Epidermal melanocyte (primary cell): Measurements from ENCODE around the gene BCAS3.
A peak's percentile ranks its signal among the peaks of the same experiment; 100 is the strongest.
"Not testable (repeated sequence)": the region's sequence is repeated elsewhere in the genome, so short reads cannot be mapped to it uniquely, and the experiment has no call there.

ENCODE experiments used
- DNase-seq: peaks from one replicate; pipeline ENCODE4 v3.0.0; 2011; ENCODE audit warnings: low spot score; ENCODE audit not compliant: insufficient read length

Gene BCAS3

GRCh38 chr17:61124562-61124961 lies 446.9 kb downstream of the BCAS3 start:
- DNase-seq, result no peak

- no peak for DNase-seq
These were observed 449.0 kb downstream of the BCAS3 start for GRCh38 chr17:61126473-61127249.

- no peak for DNase-seq
These were observed 450.3 kb downstream of the BCAS3 start for GRCh38 chr17:61127960-61128359.

- peak; percentile 55 for DNase-seq
These were observed 451.0 kb downstream of the BCAS3 start for GRCh38 chr17:61128661-61129115.

- DNase-seq, result no peak
These were observed 451.9 kb downstream of the BCAS3 start for GRCh38 chr17:61129267-61130254.

GRCh38 chr17:61130330-61130729 lies 452.7 kb downstream of the BCAS3 start:
- DNase-seq, result no peak

- no peak for DNase-seq
These were observed 453.9 kb downstream of the BCAS3 start for GRCh38 chr17:61131585-61131984.

- DNase-seq, result no peak
These were observed 454.9 kb downstream of the BCAS3 start for GRCh38 chr17:61132524-61132923.

GRCh38 chr17:61133853-61134252 lies 456.2 kb downstream of the BCAS3 start:
- DNase-seq, result no peak

- no peak for DNase-seq
These were observed 457.0 kb downstream of the BCAS3 start for GRCh38 chr17:61134551-61135235.

GRCh38 chr17:61135782-61136181 lies 458.1 kb downstream of the BCAS3 start:
- no peak for DNase-seq

GRCh38 chr17:61136296-61136695 lies 458.6 kb downstream of the BCAS3 start:
- DNase-seq, result no peak

GRCh38 chr17:61139219-61139618 lies 461.6 kb downstream of the BCAS3 start:
- peak; percentile 23 for DNase-seq

GRCh38 chr17:61140081-61140786 lies 462.6 kb downstream of the BCAS3 start:
- DNase-seq, result no peak

GRCh38 chr17:61143026-61143425 lies 465.4 kb downstream of the BCAS3 start:
- no peak for DNase-seq

GRCh38 chr17:61144137-61144536 lies 466.5 kb downstream of the BCAS3 start:
- no peak for DNase-seq

GRCh38 chr17:61144617-61145564 lies 467.2 kb downstream of the BCAS3 start:
- DNase-seq, result no peak

GRCh38 chr17:61146833-61147232 lies 469.2 kb downstream of the BCAS3 start:
- not testable (repeated sequence) for DNase-seq

- DNase-seq, result no peak
These were observed 471.6 kb downstream of the BCAS3 start for GRCh38 chr17:61149106-61149825.
